ENCODE measurements around the gene SELENBP1.

Gene SELENBP1

DNA sequence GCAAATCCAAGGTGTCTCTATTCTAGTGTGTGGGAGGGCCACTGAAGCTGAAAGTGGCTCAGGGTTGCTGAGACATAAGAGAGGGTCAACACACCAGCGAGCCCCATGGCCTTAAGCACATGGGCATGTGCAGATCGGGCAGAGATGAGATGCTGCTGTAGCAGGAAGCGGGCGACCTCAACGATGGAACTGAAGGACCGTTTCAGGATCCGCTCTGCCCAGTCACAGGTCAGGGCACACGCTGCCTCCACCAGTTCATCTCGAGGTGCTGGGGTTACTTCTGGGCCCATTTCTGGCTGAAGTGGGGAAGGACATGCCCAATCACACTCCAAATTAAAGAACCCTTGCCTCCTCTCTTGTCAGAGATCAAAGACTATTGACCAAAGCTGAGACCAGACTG lies 28.9 kb downstream of the SELENBP1 start:
- DNase-seq (ENCODE audit: low spot score): no peak

GRCh38 chr1:151342569-151342968 lies 29.9 kb downstream of the SELENBP1 start:
- no peak for DNase-seq (ENCODE audit: low spot score)

DNA sequence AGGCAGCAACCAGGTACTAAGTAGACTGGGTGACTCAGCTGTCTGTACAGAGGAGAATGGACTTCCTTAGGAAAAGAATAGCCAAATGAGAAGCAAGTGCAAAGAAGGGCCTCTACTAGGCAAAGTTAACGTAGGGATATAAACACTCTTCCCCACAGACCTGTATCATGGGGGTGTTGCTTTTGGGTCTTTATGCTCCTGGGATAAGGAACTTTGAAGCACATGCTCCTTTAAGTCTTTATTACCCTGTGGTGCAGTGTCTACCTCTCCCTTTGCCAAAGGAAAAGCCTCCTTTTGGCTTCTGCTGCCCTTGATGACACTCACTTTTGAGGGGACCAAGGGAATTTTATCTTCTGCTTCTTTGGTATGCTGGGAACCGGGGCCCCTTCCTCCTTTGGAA lies 30.5 kb downstream of the SELENBP1 start:
- DNase-seq (ENCODE audit: low spot score): no peak

DNA sequence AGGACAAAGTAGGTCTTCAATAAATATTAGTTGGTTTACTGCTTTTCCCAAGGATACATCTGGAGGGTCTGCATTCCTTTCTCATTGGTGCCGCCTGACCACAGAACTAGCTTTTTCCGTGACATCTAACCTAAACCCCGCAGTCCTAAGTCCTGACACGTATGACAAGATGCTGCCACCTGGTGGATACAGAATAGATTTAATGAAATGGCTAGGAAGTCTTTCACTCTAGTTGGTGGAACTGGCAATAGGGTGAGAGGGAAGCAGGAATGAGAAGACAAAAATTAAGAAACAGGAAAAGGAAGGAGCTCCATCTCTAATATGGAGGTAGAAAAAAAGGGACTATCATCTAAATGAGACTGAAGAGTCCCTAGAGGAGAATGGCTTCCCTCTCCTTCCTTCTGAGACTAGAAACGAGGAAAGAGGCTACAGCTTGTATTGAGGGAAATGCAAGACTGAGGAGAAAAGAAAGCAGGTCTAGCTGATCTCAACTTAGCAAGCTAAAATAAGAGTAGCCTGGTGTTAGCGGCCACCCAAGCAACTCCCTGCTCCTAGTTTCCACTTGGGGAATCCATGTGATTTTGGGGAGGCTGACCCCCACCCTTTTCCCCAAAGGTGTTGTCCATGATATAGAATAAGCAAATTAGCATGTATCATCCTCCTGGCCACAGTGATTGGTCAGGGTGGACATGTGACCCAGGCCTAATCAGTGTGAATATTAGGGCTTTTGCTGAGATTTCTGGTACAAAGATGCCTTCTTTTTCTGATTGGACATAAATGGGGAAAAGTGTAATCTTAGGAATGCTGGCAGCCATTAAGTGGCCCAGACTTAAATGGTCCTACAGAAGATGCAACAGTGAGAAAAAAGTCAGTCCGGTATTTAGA lies 31.4 kb downstream of the SELENBP1 start:
- peak; percentile 77 for DNase-seq (ENCODE audit: low spot score)

DNA sequence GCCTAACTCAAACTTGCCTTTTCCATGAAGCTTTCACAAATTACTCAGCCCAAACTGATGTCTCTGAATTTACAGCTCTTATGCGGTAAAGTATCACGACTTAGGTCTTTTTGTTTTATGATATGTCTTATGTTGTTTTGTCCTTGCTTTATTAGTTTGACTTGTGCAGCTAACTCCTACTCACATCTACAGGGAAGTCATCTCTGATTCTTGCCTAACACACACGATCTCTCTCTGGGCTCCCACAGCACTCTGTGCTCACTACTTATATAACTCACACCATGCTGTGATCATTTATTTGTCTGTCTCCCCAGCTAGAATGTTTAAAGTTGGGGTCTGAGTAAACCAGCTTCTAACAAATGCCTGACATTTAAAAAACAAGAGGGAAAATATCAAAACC lies 35.9 kb downstream of the SELENBP1 start:
- no peak for DNase-seq (ENCODE audit: low spot score)

GRCh38 chr1:151334822-151335221 lies 37.7 kb downstream of the SELENBP1 start:
- DNase-seq (ENCODE audit: low spot score): no peak

- DNase-seq (ENCODE audit: low spot score): peak; percentile 20
Observed at GRCh38 chr1:151327903-151328674, 44.4 kb downstream of the SELENBP1 start.

- DNase-seq (ENCODE audit: low spot score): peak; percentile 96
Observed at GRCh38 chr1:151327223-151327902, 45.1 kb downstream of the SELENBP1 start, which contains the start of gene PI4KB. TSS of gene PI4KB (minus strand) at chr1:151327416. CDS start at chr1:151316481, 10,935 bp downstream.

- peak; percentile 82 for DNase-seq (ENCODE audit: low spot score)
Observed at GRCh38 chr1:151326619-151327222, 45.8 kb downstream of the SELENBP1 start.

- no peak for DNase-seq (ENCODE audit: low spot score)
Observed at GRCh38 chr1:151325646-151326429, 46.7 kb downstream of the SELENBP1 start.

DNA sequence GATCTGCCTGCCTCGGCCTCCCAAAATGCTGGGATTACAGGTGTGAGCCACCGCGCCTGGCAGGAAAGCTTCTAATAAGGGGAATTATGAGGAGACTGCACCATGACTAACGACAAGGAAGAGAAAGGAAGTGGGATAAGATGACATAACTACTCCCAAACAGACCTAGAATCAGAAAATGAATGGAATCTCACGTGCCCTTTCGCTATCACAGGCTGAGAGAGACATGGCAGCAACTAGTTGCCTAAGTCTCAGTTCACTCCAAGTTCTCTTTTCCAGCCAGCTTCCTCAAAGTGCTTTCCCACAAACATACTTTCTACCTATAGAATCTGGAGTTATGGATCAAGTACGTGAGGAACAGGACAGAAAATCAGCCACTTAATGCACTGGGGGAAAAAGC lies 47.3 kb downstream of the SELENBP1 start:
- no peak for DNase-seq (ENCODE audit: low spot score)

DNA sequence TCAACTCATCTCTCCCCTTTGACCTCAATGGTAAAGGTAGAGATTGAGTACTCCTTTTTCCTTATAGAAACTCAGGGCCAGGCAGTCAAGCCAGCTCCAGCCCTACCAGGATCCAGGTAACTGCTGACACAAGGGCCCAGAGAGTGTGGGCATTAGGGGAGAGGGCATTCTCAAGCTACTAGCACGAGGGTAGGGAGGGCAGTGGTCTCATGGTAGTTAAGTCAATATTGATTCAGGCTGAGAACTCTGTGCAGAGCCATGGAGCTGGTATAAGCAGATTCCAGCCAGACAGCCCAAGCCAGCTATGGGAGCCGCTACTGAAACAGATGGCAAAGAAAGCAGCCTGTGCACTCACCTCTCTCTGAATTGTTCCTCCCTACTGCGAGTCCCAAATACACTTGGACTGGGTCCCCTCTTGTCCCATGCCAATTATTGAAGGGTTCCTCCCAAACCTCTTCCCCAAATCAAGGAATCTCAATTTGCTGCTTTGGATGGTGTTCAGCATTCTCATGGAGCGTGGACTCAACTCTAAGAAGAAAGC lies 48.0 kb downstream of the SELENBP1 start:
- DNase-seq (ENCODE audit: low spot score): no peak

GRCh38 chr1:151318975-151319374 lies 53.5 kb downstream of the SELENBP1 start:
- no peak for DNase-seq (ENCODE audit: low spot score)

GRCh38 chr1:151315565-151316235 lies 56.8 kb downstream of the SELENBP1 start:
- DNase-seq (ENCODE audit: low spot score): no peak
